ENCODE measurements around the gene KLF15.

- TF ChIP-seq POLR2A (IDR thresholded peaks at IDR 0.05): no peak
- TF ChIP-seq CTCF (IDR thresholded peaks at IDR 0.05): no peak
- no peak for TF ChIP-seq EP300 (IDR thresholded peaks at IDR 0.05)
Observed at GRCh38 chr3:126312341-126312740, 44.9 kb downstream of the KLF15 start.
